Spleen (tissue), 11 donors: ENCODE measurements around the gene MGAT4D. TPM values are rescaled to one million over a fixed set of nuclear protein-coding genes. Genes with fewer than 3 reads are reported as not detected.
"Not testable (repeated sequence)": the region's sequence is repeated elsewhere in the genome, so short reads cannot be mapped to it uniquely, and the experiment has no call there.

ENCODE experiments used
- DNase-seq: peaks from one replicate; pipeline ENCODE4 v3.0.0-alpha.2; 2020
- H3K27ac ChIP-seq, 8 donors: fragments of 200-600 bp; sonication (generic) in 7 of 8; 1 replicate in 4 of 8; 2 replicates in 4 of 8; pipeline versions ENCODE4 v1.5.0 to v1.8.0; 2016 to 2021; ENCODE audit warnings: inconsistent platforms in 4 of 8, mild to moderate bottlenecking in 4 of 8, moderate library complexity in 1 of 8
- H3K27me3 ChIP-seq, 7 donors: fragments of 200-600 bp; sonication (generic) in 6 of 7; replicated peaks in 1 of 7; 1 replicate in 4 of 7; 2 replicates in 3 of 7; pipeline versions ENCODE4 v1.5.0 to v1.8.0; 2016 to 2021; ENCODE audit warnings: inconsistent platforms in 3 of 7, mild to moderate bottlenecking in 1 of 7
- H3K36me3 ChIP-seq, 6 donors: fragments of 200-600 bp; sonication (generic) in 5 of 6; 1 replicate in 4 of 6; 2 replicates in 2 of 6; pipeline versions ENCODE4 v1.5.0 to v1.8.0; 2016 to 2021; ENCODE audit warnings: inconsistent platforms in 2 of 6
- H3K4me1 ChIP-seq, 6 donors: fragments of 200-600 bp; sonication (generic) in 5 of 6; 1 replicate in 3 of 6; 2 replicates in 3 of 6; pipeline versions ENCODE4 v1.5.0 to v1.8.0; 2016 to 2021; ENCODE audit warnings: inconsistent platforms in 3 of 6
- H3K4me3 ChIP-seq, 8 donors: fragments of 200-600 bp; sonication (generic) in 7 of 8; 1 replicate in 4 of 8; 2 replicates in 4 of 8; pipeline versions ENCODE4 v1.5.0 to v1.8.0; 2016 to 2021; ENCODE audit warnings: inconsistent platforms in 4 of 8, mild to moderate bottlenecking in 4 of 8, moderate library complexity in 2 of 8
- H3K9me3 ChIP-seq, 8 donors: fragments of 200-600 bp; sonication (generic) in 7 of 8; 1 replicate in 4 of 8; 2 replicates in 4 of 8; pipeline versions ENCODE4 v1.5.0 to v1.8.0; 2016 to 2021; ENCODE audit warnings: inconsistent platforms in 4 of 8
- POLR2A ChIP-seq, 3 donors: fragments of 450-650 bp; IDR thresholded peaks; one replicate each; pipeline ENCODE4 v1.5.1; 2017; ENCODE audit warnings: antibody characterized with exemption in 3 of 3, mild to moderate bottlenecking in 1 of 3
- POLR2AphosphoS5 ChIP-seq, 3 donors: sonication (generic); formaldehyde crosslinking; IDR thresholded peaks; one replicate each; pipeline ENCODE4 v1.5.1; 2017; ENCODE audit warnings: antibody characterized with exemption in 3 of 3
- WGBS, 5 donors: extraction: QIAGEN DNeasy Blood & Tissue Kit in 3 of 5; methylation state at CpG; one replicate each; pipeline versions ENCODE4 v1.1.5 to v1.1.7; 2013 to 2018; 5-methylcytosine and 5-hydroxymethylcytosine counted together
- intact Hi-C: fragments of 100-400 bp; cut with DNase I; formaldehyde crosslinking; loops from one replicate; pipeline ENCODE4 v1.15.0; 2023; ENCODE audit warnings: low total_unique reads
- polyA plus RNA-seq, 3 donors: library from polyadenylated mRNA; stranded (reverse); fragments of 200-250 nt; gene quantifications; one replicate each; pipeline ENCODE4 v1.2.1, GENCODE V29; 2013
- total RNA-seq, 7 donors: library from RNA; depleted of rRNA in 3 of 7; stranded (reverse); fragments of >200 nt in 3 of 7; fragmentation: NEBNext Ultra II Directional in 4 of 7; extraction: Animal tissue kit (Norgen Biotek cat#: 25700) in 4 of 7; gene quantifications; one replicate each; pipeline versions ENCODE4 v1.1.0 to v1.2.1, GENCODE V29; 2016 to 2021
- TF ChIP-seq, protein P1 (sequence below), 11 experiments: fragments of 200-600 bp in 7 of 11; fragments of 450-650 bp in 4 of 11; sonication (generic) in 4 of 11; IDR thresholded peaks in 8 of 11; conservative IDR thresholded peaks in 3 of 11; 1 replicate in 7 of 11; 2 replicates in 4 of 11; pipeline versions ENCODE4 v1.4.0 to v1.8.0; 2016 to 2021; ENCODE audit warnings: antibody characterized with exemption in 11 of 11, inconsistent platforms in 4 of 11, mild to moderate bottlenecking in 1 of 11
- donor health status: healthy with polysubstance abuse.
- donor health status: DM: no; HTN: no; CAD: no; lungs with moderate emphysema.
- donor health status: DM: no; HTN: no; CAD: no.
- donor health status: Bipolar disorder and iron deficiency.
- donor health status: healthy.
- donor health status: DM: no; HTN: no; CAD: no.
- donor health status: DM: yes; HTN: yes; CAD: no.

MGAT4D gene
- total and polyA plus RNA-seq, 10 donors, result not detected

DNA sequence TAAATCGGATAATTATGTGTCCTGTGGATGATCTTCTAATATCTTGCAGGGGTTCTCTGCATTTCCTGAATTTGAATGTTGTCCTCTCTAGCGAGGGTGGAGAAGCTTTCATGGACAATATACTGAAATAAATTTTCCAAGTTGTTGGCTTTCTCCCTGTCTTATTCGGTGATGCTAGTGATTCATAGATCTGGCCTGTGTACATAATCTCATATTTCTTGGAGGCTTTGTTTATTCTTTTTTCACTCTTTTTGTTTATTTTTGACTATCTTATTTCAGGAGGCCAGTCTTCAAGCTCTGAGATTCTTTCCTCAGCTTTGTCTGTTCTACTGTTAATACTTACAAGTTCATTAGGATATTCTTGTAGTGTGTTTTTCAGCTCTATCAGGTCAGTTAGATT lies 49.9 kb downstream of the MGAT4D start:
- H3K9me3 ChIP-seq, result no peaks in the 10 kb centered on the region
- WGBS, 5 donors, result 60 to 80% (median 63%) methylated on average over 3 of the region's 3 CpGs
- H3K4me1 ChIP-seq, result no peaks in the 10 kb centered on the region
- no peaks in the 10 kb centered on the region for H3K36me3 ChIP-seq
- no peak for DNase-seq
- TF ChIP-seq POLR2AphosphoS5 (IDR thresholded peaks at IDR 0.05) (no peak), POLR2A (IDR thresholded peaks at IDR 0.05) (no peak)
- TF ChIP-seq, protein P1, sequence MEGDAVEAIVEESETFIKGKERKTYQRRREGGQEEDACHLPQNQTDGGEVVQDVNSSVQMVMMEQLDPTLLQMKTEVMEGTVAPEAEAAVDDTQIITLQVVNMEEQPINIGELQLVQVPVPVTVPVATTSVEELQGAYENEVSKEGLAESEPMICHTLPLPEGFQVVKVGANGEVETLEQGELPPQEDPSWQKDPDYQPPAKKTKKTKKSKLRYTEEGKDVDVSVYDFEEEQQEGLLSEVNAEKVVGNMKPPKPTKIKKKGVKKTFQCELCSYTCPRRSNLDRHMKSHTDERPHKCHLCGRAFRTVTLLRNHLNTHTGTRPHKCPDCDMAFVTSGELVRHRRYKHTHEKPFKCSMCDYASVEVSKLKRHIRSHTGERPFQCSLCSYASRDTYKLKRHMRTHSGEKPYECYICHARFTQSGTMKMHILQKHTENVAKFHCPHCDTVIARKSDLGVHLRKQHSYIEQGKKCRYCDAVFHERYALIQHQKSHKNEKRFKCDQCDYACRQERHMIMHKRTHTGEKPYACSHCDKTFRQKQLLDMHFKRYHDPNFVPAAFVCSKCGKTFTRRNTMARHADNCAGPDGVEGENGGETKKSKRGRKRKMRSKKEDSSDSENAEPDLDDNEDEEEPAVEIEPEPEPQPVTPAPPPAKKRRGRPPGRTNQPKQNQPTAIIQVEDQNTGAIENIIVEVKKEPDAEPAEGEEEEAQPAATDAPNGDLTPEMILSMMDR (IDR thresholded peaks at IDR 0.05 in 8 of 11, conservative IDR thresholded peaks at IDR 0.05 in 3 of 11), result no peak
- no peak overlapping the region for H3K27ac ChIP-seq
- intact Hi-C loops, result no loop called here
- H3K4me3 ChIP-seq, result no peak overlapping the region
- peaks cover 0 to 11% (median 0%) of the 10 kb centered on the region in 7 donors for H3K27me3 ChIP-seq

DNA sequence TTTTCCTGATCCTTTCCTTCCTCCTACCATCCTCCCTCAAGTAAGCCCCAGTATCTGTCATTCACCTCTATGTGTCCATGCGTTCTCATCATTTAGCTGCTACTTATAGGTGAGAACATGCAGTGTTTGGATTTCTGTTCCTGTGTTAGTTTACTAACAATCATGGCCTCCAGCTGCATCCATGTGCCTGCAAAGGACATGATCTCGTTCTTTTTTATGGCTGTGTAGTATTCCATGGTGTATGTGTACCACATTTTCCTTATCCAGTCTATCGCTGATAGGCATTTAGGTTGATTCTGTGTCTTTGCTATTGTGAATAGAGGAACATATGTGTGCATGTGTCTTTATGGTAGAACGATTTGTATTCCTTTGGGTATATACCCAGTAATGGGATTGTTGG lies 53.7 kb downstream of the MGAT4D start:
- H3K36me3 ChIP-seq, H3K27ac ChIP-seq, H3K4me1 ChIP-seq, DNase-seq, H3K27me3 ChIP-seq, intact Hi-C loops, H3K9me3 ChIP-seq, H3K4me3 ChIP-seq: not testable (repeated sequence)
- WGBS, 5 donors, result 81 to 94% (median 92%) methylated on average over 4 of the region's 4 CpGs

DNA sequence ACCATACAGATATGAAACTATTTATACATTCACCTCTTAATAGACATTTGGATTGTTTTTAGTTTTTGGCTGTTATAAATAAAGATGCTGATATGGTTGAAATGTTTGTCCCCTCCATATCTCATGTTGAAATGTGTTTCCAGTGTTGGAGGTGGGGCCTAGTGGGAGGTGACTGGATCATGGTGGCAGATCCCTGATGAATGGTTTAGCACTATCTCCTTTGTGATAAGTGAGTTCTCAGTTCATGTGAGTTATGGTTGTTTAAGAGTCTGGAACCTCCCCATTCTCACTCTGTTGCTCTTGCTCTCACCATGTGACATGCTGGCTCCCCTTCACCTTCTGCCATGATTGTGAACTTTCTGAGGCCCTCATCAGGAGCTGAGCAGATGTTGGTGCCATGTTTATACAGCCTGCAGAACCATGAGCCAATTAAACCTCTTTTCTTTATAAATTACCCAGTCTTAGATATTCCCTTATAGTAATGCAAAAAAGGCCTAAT lies 58.4 kb downstream of the MGAT4D start:
- H3K4me1 ChIP-seq, result no peaks in the 10 kb centered on the region
- TF ChIP-seq POLR2AphosphoS5 (IDR thresholded peaks at IDR 0.05) (no peak), POLR2A (IDR thresholded peaks at IDR 0.05) (no peak)
- TF ChIP-seq, protein P1 (IDR thresholded peaks at IDR 0.05 in 8 of 11, conservative IDR thresholded peaks at IDR 0.05 in 3 of 11), result no peak
- H3K4me3 ChIP-seq, result no peak overlapping the region
- DNase-seq, result no peak
- no peak overlapping the region for H3K27ac ChIP-seq
- no peaks in the 10 kb centered on the region for H3K36me3 ChIP-seq
- H3K27me3 ChIP-seq, result no peaks in the 10 kb centered on the region
- no peaks in the 10 kb centered on the region for H3K9me3 ChIP-seq
- intact Hi-C loops, result no loop called here

DNA sequence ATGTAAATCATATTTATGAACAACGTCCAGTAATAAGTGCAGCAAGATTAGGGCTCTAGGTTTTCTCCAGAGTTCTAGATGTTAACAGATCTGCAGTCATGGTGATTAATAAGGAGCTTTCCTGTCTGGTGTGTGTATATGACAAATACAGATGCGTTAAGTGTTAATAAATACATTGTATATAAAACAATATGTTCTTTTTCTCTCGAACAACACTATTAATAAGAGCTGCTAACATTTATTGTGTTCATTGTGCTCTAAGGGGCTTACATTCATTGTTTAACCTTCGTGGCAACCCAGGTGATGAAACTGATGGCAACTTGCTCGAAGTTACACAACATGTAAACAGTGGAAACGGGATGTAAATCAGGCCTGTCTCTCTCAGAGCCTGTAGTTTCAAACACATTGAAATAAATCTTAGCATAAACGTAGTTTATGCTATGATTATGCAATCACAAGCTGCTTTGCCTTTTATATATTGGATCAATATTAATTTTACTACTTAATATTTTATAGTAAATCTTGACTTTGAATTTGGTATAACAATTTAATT lies 70.1 kb downstream of the MGAT4D start:
- no peaks in the 10 kb centered on the region for H3K9me3 ChIP-seq
- H3K4me3 ChIP-seq, result peak overlapping the region; percentile 52 to 80 (median 60)
- H3K36me3 ChIP-seq, result no peaks in the 10 kb centered on the region
- DNase-seq, result no peak
- WGBS, 5 donors, result 38 to 59% (median 51%) methylated on average over 7 of the region's 7 CpGs
- intact Hi-C loops, result no loop called here
- TF ChIP-seq, protein P1 (IDR thresholded peaks at IDR 0.05 in 8 of 11, conservative IDR thresholded peaks at IDR 0.05 in 3 of 11), result no peak
- peaks cover 0 to 20% (median 17%) of the 10 kb centered on the region in 6 donors for H3K4me1 ChIP-seq
- no peak overlapping the region for H3K27ac ChIP-seq
- peaks cover 0 to 25% (median 19%) of the 10 kb centered on the region in 7 donors for H3K27me3 ChIP-seq
